Mesothelial cell of epicardium (in vitro differentiated cells): Measurements from ENCODE around the gene PRIMPOL. TPM values are rescaled to one million over a fixed set of nuclear protein-coding genes. Genes with fewer than 3 reads are reported as not detected.

Experiments
- DNase-seq, 2 experiments: peaks; one replicate each; pipeline ENCODE4 v3.0.0; 2021; ENCODE audit warnings: low spot score in 2 of 2; ENCODE audit not compliant: unreplicated experiment in 2 of 2
- H3K27ac Mint-ChIP-seq: 2 replicates; pipeline ENCODE4 v1.8.0; 2021; ENCODE audit warnings: mixed read lengths
- H3K27me3 Mint-ChIP-seq: 2 replicates; pipeline ENCODE4 v1.8.0; 2021; ENCODE audit warnings: low read depth, mixed read lengths
- H3K36me3 Mint-ChIP-seq: 2 replicates; pipeline ENCODE4 v1.8.0; 2021; ENCODE audit warnings: mixed read lengths
- H3K4me1 Mint-ChIP-seq: 2 replicates; pipeline ENCODE4 v1.8.0; 2021; ENCODE audit warnings: mixed read lengths
- H3K4me3 Mint-ChIP-seq: 2 replicates; pipeline ENCODE4 v1.8.0; 2021; ENCODE audit warnings: mild to moderate bottlenecking, moderate library complexity, mixed read lengths
- H3K9me3 Mint-ChIP-seq: 2 replicates; pipeline ENCODE4 v1.8.0; 2021; ENCODE audit warnings: mixed read lengths
- CTCF ChIP-seq: fragments of 200-600 bp; sonication (generic); IDR thresholded peaks from one replicate; pipeline ENCODE4 v1.5.0; 2021; ENCODE audit warnings: antibody characterized with exemption; ENCODE audit not compliant: unreplicated experiment
- total RNA-seq: library from RNA; stranded (reverse); gene quantifications from 3 replicates; pipeline ENCODE4 v1.2.1, GENCODE V29; 2021

PRIMPOL gene
- total RNA-seq, 1 donor from 2014 or later = 22.3 TPM

- no peak for DNase-seq
- Mint-ChIP-seq H3K4me1 (no peaks in the 10 kb centered on the region), H3K4me3 (no peak overlapping the region), H3K27me3 (no peaks in the 10 kb centered on the region), H3K9me3 (peaks cover 10% of the 10 kb centered on the region), H3K27ac (no peak overlapping the region), H3K36me3 (peaks cover 41% of the 10 kb centered on the region)
- no peak for TF ChIP-seq CTCF
These were observed 56.9 kb downstream of the PRIMPOL start for GRCh38 chr4:184706453-184706852.

GRCh38 chr4:184712322-184712721 lies 62.8 kb downstream of the PRIMPOL start:
- DNase-seq = no peak
- H3K36me3 Mint-ChIP-seq = peaks cover 26% of the 10 kb centered on the region
- H3K27ac Mint-ChIP-seq = no peak overlapping the region
- no peaks in the 10 kb centered on the region for H3K27me3 Mint-ChIP-seq
- H3K9me3 Mint-ChIP-seq = peaks cover 10% of the 10 kb centered on the region
- no peak for TF ChIP-seq CTCF
- H3K4me3 Mint-ChIP-seq = no peak overlapping the region
- no peaks in the 10 kb centered on the region for H3K4me1 Mint-ChIP-seq

- no peak overlapping the region for H3K4me3 Mint-ChIP-seq
- DNase-seq = no peak
- H3K4me1 Mint-ChIP-seq = no peaks in the 10 kb centered on the region
- H3K27me3 Mint-ChIP-seq = no peaks in the 10 kb centered on the region
- no peak for TF ChIP-seq CTCF
- H3K9me3 Mint-ChIP-seq = peaks cover 6% of the 10 kb centered on the region
- H3K27ac Mint-ChIP-seq = no peak overlapping the region
- H3K36me3 Mint-ChIP-seq = peaks cover 22% of the 10 kb centered on the region
These were observed 64.3 kb downstream of the PRIMPOL start for GRCh38 chr4:184713887-184714286.

GRCh38 chr4:184715526-184715925 lies 66.0 kb downstream of the PRIMPOL start:
- H3K36me3 Mint-ChIP-seq = peaks cover 21% of the 10 kb centered on the region

GRCh38 chr4:184719407-184719806 lies 69.9 kb downstream of the PRIMPOL start:
- no peak for TF ChIP-seq CTCF
- peaks cover 22% of the 10 kb centered on the region for H3K9me3 Mint-ChIP-seq
- H3K4me1 Mint-ChIP-seq = no peaks in the 10 kb centered on the region
- no peak for DNase-seq
- H3K36me3 Mint-ChIP-seq = peaks cover 42% of the 10 kb centered on the region
- H3K4me3 Mint-ChIP-seq = no peak overlapping the region
- no peak overlapping the region for H3K27ac Mint-ChIP-seq
- H3K27me3 Mint-ChIP-seq = no peaks in the 10 kb centered on the region

More at GRCh38 chr4:184715526-184715925, 66.0 kb downstream of the PRIMPOL start:
- Mint-ChIP-seq H3K4me3 (no peak overlapping the region), H3K27ac (no peak overlapping the region), H3K27me3 (no peaks in the 10 kb centered on the region), H3K9me3 (peaks cover 6% of the 10 kb centered on the region), H3K4me1 (no peaks in the 10 kb centered on the region)
- TF ChIP-seq CTCF = no peak
- no peak for DNase-seq

- no peaks in the 10 kb centered on the region for H3K27me3 Mint-ChIP-seq
- peaks cover 22% of the 10 kb centered on the region for H3K9me3 Mint-ChIP-seq
- H3K4me3 Mint-ChIP-seq = no peak overlapping the region
- H3K4me1 Mint-ChIP-seq = no peaks in the 10 kb centered on the region
- H3K36me3 Mint-ChIP-seq = peaks cover 48% of the 10 kb centered on the region
- DNase-seq = no peak
- no peak overlapping the region for H3K27ac Mint-ChIP-seq
- no peak for TF ChIP-seq CTCF
These were observed 71.7 kb downstream of the PRIMPOL start for GRCh38 chr4:184721254-184721653.
